ENCODE results near the gene KPNA3. TPM values are rescaled to one million over a fixed set of nuclear protein-coding genes. Genes with fewer than 3 reads are reported as not detected.

The KPNA3 gene
- total and polyA plus RNA-seq, 11 donors, result 21.7 to 104 (median 50.2) TPM

DNA sequence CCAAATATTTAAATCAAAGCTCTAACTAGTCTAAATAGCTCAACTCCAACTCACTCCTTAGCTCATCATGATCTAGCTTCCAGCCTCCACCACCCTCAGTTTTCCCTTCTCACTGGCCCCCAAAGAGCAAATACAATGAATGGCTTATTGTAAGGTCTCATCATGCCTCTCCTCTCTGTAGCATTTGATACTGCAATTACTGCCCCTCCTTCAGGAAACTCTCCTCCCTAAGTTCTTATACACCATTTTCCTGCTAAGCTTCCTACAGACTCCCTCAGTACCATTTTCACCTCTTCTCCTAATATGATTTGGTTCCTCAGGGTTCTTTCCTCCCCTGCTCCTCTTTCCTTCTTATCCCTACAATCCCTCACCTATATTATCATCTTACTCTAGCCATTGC lies 12.8 kb downstream of the KPNA3 start:
- no peaks in the 10 kb centered on the region for H3K36me3 ChIP-seq
- TF ChIP-seq POLR2A (IDR thresholded peaks at IDR 0.05), result no peak
- TF ChIP-seq, protein P1, sequence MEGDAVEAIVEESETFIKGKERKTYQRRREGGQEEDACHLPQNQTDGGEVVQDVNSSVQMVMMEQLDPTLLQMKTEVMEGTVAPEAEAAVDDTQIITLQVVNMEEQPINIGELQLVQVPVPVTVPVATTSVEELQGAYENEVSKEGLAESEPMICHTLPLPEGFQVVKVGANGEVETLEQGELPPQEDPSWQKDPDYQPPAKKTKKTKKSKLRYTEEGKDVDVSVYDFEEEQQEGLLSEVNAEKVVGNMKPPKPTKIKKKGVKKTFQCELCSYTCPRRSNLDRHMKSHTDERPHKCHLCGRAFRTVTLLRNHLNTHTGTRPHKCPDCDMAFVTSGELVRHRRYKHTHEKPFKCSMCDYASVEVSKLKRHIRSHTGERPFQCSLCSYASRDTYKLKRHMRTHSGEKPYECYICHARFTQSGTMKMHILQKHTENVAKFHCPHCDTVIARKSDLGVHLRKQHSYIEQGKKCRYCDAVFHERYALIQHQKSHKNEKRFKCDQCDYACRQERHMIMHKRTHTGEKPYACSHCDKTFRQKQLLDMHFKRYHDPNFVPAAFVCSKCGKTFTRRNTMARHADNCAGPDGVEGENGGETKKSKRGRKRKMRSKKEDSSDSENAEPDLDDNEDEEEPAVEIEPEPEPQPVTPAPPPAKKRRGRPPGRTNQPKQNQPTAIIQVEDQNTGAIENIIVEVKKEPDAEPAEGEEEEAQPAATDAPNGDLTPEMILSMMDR (IDR thresholded peaks at IDR 0.05), result no peak
- H3K27ac ChIP-seq, result no peak overlapping the region
- DNase-seq (no peak), ATAC-seq (no peak)
- no peak overlapping the region for H3K4me3 ChIP-seq
- no peaks in the 10 kb centered on the region for H3K27me3 ChIP-seq
- intact Hi-C loops (cut with DNase I), result loop anchor here in 2 of 10 donors (10.0 kb wide), 1 partner anchor 85 kb away; the partner anchor contains the start of gene EBPL (in 2 of the 2)
- H3K4me1 ChIP-seq, result peaks cover 0 to 54% (median 20%) of the 10 kb centered on the region in 12 donors
- H3K9me3 ChIP-seq, result no peaks in the 10 kb centered on the region

DNA sequence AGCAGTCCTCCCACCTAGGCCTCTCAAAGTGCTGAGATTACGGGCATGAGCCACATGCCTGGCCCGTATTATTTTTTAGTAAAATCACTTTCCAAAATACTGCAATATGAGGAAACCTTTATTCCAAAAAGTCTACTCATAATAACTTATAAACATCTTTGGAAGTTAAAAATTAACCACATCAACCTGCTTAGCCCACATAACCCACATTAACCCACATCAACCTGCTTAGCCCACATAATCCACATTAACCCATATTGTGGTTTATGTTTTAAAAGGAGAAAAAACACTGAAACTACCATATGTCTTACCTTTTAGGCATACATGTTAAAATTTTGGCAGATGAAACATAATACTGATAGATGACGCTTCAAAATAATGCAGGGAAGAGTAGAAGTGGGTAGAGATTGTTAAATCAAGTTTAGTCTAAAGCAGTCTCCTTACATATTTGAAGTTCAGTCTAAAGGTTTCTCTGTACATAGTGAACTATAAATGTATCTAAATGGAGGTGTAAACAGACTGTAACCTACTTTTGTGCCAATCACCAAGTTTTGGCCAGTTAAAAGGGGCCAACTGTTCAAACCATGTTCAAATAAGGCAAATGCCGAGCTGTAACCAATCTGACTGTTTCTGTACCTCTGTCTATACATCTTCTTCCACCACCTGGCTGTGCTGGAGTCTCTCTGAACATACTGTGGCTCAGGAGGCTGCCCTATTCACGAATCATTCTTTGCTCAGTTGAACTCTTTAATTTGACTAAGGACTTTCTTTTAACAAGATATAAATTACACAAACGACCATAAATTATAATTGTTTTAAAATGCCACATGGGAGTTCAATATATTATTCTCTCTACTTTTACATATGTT lies 14.5 kb downstream of the KPNA3 start:
- H3K27me3 ChIP-seq, result no peaks in the 10 kb centered on the region
- H3K9me3 ChIP-seq, result no peaks in the 10 kb centered on the region
- DNase-seq (no peak), ATAC-seq (no peak)
- no peak overlapping the region for H3K27ac ChIP-seq
- peaks cover 0 to 50% (median 13%) of the 10 kb centered on the region in 12 donors for H3K4me1 ChIP-seq
- no peak for TF ChIP-seq POLR2A (IDR thresholded peaks at IDR 0.05)
- TF ChIP-seq, protein P1 (IDR thresholded peaks at IDR 0.05), result no peak
- intact Hi-C loops (cut with DNase I), result no loop called here
- H3K4me3 ChIP-seq, result no peak overlapping the region
- H3K36me3 ChIP-seq, result no peaks in the 10 kb centered on the region
- 89 to 90% (median 89%) methylated on average over 6 of the region's 6 CpGs for WGBS, 4 donors

DNA sequence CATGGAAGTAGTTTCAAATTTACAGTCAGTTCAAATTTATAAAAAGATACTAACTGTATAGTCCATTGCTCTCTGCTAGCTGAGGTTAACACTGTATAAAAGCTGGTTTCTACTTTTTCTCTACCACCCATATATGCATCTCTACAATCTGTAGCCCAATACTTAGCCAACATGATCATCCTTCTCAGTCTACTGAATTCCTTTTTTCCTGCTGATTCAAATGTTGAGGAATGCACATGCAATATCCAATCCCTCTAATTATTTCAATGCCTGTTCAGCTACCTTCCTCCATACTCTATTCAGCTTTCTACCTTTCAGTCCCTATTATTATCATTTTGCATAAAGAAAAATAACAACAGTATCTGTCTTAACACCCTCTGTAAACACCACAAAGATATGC lies 15.6 kb downstream of the KPNA3 start:
- no peak for TF ChIP-seq POLR2A (IDR thresholded peaks at IDR 0.05)
- H3K9me3 ChIP-seq, result no peaks in the 10 kb centered on the region
- DNase-seq (no peak), ATAC-seq (no peak)
- H3K4me1 ChIP-seq, result peaks cover 0 to 43% (median 11%) of the 10 kb centered on the region in 12 donors
- H3K36me3 ChIP-seq, result no peaks in the 10 kb centered on the region
- no peaks in the 10 kb centered on the region for H3K27me3 ChIP-seq
- no peak overlapping the region for H3K27ac ChIP-seq
- H3K4me3 ChIP-seq, result no peak overlapping the region
- intact Hi-C loops (cut with DNase I), result no loop called here

DNA sequence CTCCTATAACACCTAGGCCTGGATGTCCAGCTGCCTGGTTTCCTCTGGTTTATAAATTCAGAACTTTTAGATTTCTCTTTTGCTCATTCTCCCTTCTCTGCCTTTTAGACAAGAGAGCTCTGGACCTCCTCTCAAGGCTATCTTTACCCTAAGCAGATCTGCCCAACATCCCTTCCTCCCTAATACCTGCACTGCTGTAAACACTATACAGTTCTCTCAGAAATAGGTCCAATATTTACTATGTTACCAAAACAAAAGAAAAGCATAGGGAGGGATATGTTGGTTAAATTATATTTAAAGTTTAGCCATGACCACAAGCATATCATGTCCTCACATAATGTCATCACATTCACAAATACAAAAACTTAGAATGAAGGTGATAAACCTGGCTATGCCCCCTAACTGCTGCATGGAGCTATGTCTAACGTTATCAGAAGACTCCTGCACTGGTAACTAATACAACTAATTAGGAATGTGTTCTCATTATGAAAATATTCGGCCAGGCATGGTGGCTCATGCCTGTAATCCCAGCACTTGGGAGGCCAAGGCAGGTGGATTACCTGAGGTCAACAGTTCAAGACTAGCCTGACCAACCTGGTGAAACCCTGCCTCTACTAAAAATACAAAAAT lies 18.0 kb downstream of the KPNA3 start:
- Histone ChIP-seq H3K9me3 (no peaks in the 10 kb centered on the region), H3K36me3 (no peaks in the 10 kb centered on the region), H3K4me3 (no peak overlapping the region), H3K4me1 (peaks cover 0 to 23% (median 9%) of the 10 kb centered on the region in 12 donors), H3K27ac (peak overlapping the region in 1 of 12 donors; percentile 39), H3K27me3 (no peaks in the 10 kb centered on the region)
- peak in 2 of 4 donors; percentile 45 to 76 for ATAC-seq
- DNase-seq, result no peak
- TF ChIP-seq, protein P1 (IDR thresholded peaks at IDR 0.05), result no peak
- 41 to 61% (median 52%) methylated on average over 2 of the region's 2 CpGs for WGBS, 4 donors
- intact Hi-C loops (cut with DNase I), result no loop called here
